IPS DF 4.7 (cell line): ENCODE data around the gene CLP1.
"Not testable (repeated sequence)": the region's sequence is repeated elsewhere in the genome, so short reads cannot be mapped to it uniquely, and the experiment has no call there.

Experiments
- DNase-seq: peaks from one replicate; pipeline ENCODE4 v3.0.0-alpha.2; 2013; ENCODE audit warnings: low spot score; ENCODE audit errors: extremely low read depth

Gene CLP1

GRCh38 chr11:57662893-57663292, 5.3 kb downstream of the CLP1 start:
- DNase-seq, result no peak

- DNase-seq, result no peak
These were observed 6.4 kb downstream of the CLP1 start for GRCh38 chr11:57663975-57664374.

GRCh38 chr11:57667117-57667735, 9.7 kb downstream of the CLP1 start:
- no peak for DNase-seq

GRCh38 chr11:57667736-57668433, 10.3 kb downstream of the CLP1 start, which contains the start of gene ZDHHC5:
Gene ZDHHC5 (plus strand): TSS chr11:57668114. CDS start chr11:57673091, 4,977 bp downstream.
- peak; percentile 97 for DNase-seq

GRCh38 chr11:57668434-57668782, 10.8 kb downstream of the CLP1 start:
- DNase-seq, result no peak

- DNase-seq, result no peak
These were observed 16.7 kb downstream of the CLP1 start for GRCh38 chr11:57674251-57674650.

- no peak for DNase-seq
These were observed 17.8 kb downstream of the CLP1 start for GRCh38 chr11:57675176-57675941.

GRCh38 chr11:57679396-57679795, 21.8 kb downstream of the CLP1 start:
- DNase-seq, result no peak

- DNase-seq, result no peak
These were observed 23.0 kb downstream of the CLP1 start for GRCh38 chr11:57680552-57680874.

- DNase-seq, result no peak
These were observed 23.6 kb downstream of the CLP1 start for GRCh38 chr11:57681168-57681567.

GRCh38 chr11:57690474-57690873, 32.9 kb downstream of the CLP1 start:
- DNase-seq, result not testable (repeated sequence)

- no peak for DNase-seq
These were observed 41.3 kb downstream of the CLP1 start for GRCh38 chr11:57698843-57699365.

- DNase-seq, result no peak
These were observed 42.3 kb downstream of the CLP1 start for GRCh38 chr11:57699813-57700212.

- no peak for DNase-seq
These were observed 42.9 kb downstream of the CLP1 start for GRCh38 chr11:57700425-57700824.

- no peak for DNase-seq
These were observed 45.8 kb downstream of the CLP1 start for GRCh38 chr11:57703341-57703740.

- no peak for DNase-seq
These were observed 47.4 kb downstream of the CLP1 start for GRCh38 chr11:57704932-57705331.

GRCh38 chr11:57705432-57705831, 47.9 kb downstream of the CLP1 start:
- not testable (repeated sequence) for DNase-seq

GRCh38 chr11:57709802-57710367, 52.3 kb downstream of the CLP1 start:
- DNase-seq, result no peak
